H1 (cell line): ENCODE measurements around the gene AP4M1. TPM values are rescaled to one million over a fixed set of nuclear protein-coding genes. Genes with fewer than 3 reads are reported as not detected.

Source experiments
- CTCF ChIA-PET: fragments of 300-600 bp; sonication (Branson Sonifier 250); formaldehyde crosslinking; loops from one replicate; lab custom pipeline; 2021; ENCODE audit not compliant: partially characterized antibody; lab: Charles Lee
- POLR2A ChIA-PET: fragments of 300-600 bp; sonication (Branson Sonifier 250); formaldehyde crosslinking; loops from one replicate; lab custom pipeline; 2021; ENCODE audit warnings: inconsistent platforms; ENCODE audit not compliant: partially characterized antibody; lab: Charles Lee
- DNase-seq, 2 experiments: peaks; one replicate each; pipeline versions ENCODE4 v3.0.0 to v3.0.0-alpha.2; 2010 to 2022; ENCODE audit warnings: low spot score in 2 of 2, low read depth in 1 of 2, mixed read lengths in 1 of 2
- FAIRE-seq: peaks from 2 replicates; lab custom pipeline; 2011; peaks lifted over from hg19 to GRCh38; lab: Jason Lieb, UNC
- H2AFZ ChIP-seq: 2 replicates; pipeline ENCODE4 v1.8.1; 2012; ENCODE audit warnings: low read length, inconsistent platforms
- H2AK5ac ChIP-seq: 2 replicates; pipeline ENCODE4 v1.6.1; 2013; ENCODE audit warnings: low read depth, low read length
- H2BK120ac ChIP-seq: replicated peaks from 2 replicates; pipeline ENCODE3; 2013; ENCODE audit warnings: low read depth, low read length, inconsistent platforms
- H2BK12ac ChIP-seq: 2 replicates; pipeline ENCODE4 v1.6.1; 2013; ENCODE audit warnings: low read depth, low read length
- H2BK15ac ChIP-seq: 2 replicates; pipeline ENCODE4 v1.6.1; 2013; ENCODE audit warnings: low read length
- H2BK20ac ChIP-seq: 2 replicates; pipeline ENCODE4 v1.6.1; 2013; ENCODE audit warnings: low read length
- H2BK5ac ChIP-seq: 2 replicates; pipeline ENCODE4 v1.6.1; 2013; ENCODE audit warnings: low read depth, low read length
- H3K14ac ChIP-seq: 2 replicates; pipeline ENCODE4 v1.6.1; 2013; ENCODE audit warnings: inconsistent platforms; ENCODE audit not compliant: insufficient read length
- H3K18ac ChIP-seq: 2 replicates; pipeline ENCODE4 v1.6.1; 2013; ENCODE audit warnings: low read length; ENCODE audit errors: extremely low read depth
- H3K23ac ChIP-seq: 2 replicates; pipeline ENCODE4 v1.6.1; 2013; ENCODE audit warnings: inconsistent platforms; ENCODE audit not compliant: insufficient read length
- H3K23me2 ChIP-seq: 2 replicates; pipeline ENCODE4 v1.6.1; 2013; ENCODE audit warnings: low read depth, low read length
- H3K27ac ChIP-seq: 2 replicates; pipeline ENCODE4 v1.6.1; 2011; ENCODE audit warnings: low read depth, low read length, inconsistent platforms
- H3K27me3 ChIP-seq, 4 experiments: replicated peaks in 1 of 4; 1 replicate in 1 of 4; 2 replicates in 3 of 4; pipeline versions ENCODE4 v1.6.1 to v1.8.1; 2011 to 2013; ENCODE audit warnings: low read length in 3 of 4, mild to moderate bottlenecking in 3 of 4, inconsistent platforms in 2 of 4, mixed read lengths in 2 of 4, moderate library complexity in 1 of 4; ENCODE audit not compliant: control insufficient read depth in 3 of 4, insufficient read depth in 3 of 4; ENCODE audit errors: extremely low read depth in 1 of 4
- H3K36me3 ChIP-seq, 4 experiments: 2 replicates each; pipeline versions ENCODE4 v1.6.1 to v1.8.1; 2011 to 2013; ENCODE audit warnings: mild to moderate bottlenecking in 4 of 4, low read length in 3 of 4, moderate library complexity in 2 of 4, control low read depth in 1 of 4, inconsistent platforms in 1 of 4; ENCODE audit not compliant: insufficient read depth in 4 of 4, control insufficient read depth in 2 of 4
- H3K4ac ChIP-seq: replicated peaks from 2 replicates; pipeline ENCODE3; 2013; ENCODE audit warnings: low read length, low read depth, mixed read lengths, inconsistent platforms; ENCODE audit not compliant: insufficient read length
- H3K4me1 ChIP-seq, 4 experiments: replicated peaks in 1 of 4; 1 replicate in 1 of 4; 2 replicates in 3 of 4; pipeline versions ENCODE4 v1.6.1 to v1.8.1; 2011 to 2013; ENCODE audit warnings: low read length in 3 of 4, inconsistent platforms in 2 of 4, mixed read lengths in 1 of 4; ENCODE audit not compliant: insufficient read depth in 4 of 4, control insufficient read depth in 3 of 4
- H3K4me2 ChIP-seq, 2 experiments: 2 replicates each; pipeline versions ENCODE4 v1.6.1 to v1.8.1; 2011 to 2013; ENCODE audit warnings: low read depth in 2 of 2, low read length in 2 of 2, control low read depth in 1 of 2, inconsistent platforms in 1 of 2, mild to moderate bottlenecking in 1 of 2; ENCODE audit not compliant: insufficient read depth in 1 of 2
- H3K4me3 ChIP-seq, 4 experiments: fragments of 200-600, 300-600 bp in 1 of 4; sonication (generic), shearing (Covaris generic), sonication (Bioruptor Twin) in 1 of 4; 2 replicates each; pipeline versions ENCODE4 v1.5.1 to v1.8.1; 2011 to 2016; ENCODE audit warnings: low read length in 4 of 4, low read depth in 3 of 4, control low read depth in 2 of 4, inconsistent platforms in 2 of 4, mild to moderate bottlenecking in 2 of 4, mixed read lengths in 1 of 4, moderate library complexity in 1 of 4; ENCODE audit not compliant: insufficient read depth in 2 of 4; ENCODE audit errors: extremely low read depth in 1 of 4
- H3K56ac ChIP-seq: replicated peaks from 2 replicates; pipeline ENCODE3; 2013; ENCODE audit warnings: low read depth, mild to moderate bottlenecking, mixed read lengths, low read length, inconsistent platforms; ENCODE audit not compliant: insufficient read length
- H3K79me1 ChIP-seq: 2 replicates; pipeline ENCODE4 v1.6.1; 2013; ENCODE audit warnings: low read depth, low read length, control low read depth
- H3K79me2 ChIP-seq, 2 experiments: 2 replicates each; pipeline versions ENCODE4 v1.6.1 to v1.8.1; 2012 to 2013; ENCODE audit warnings: low read length in 2 of 2, mild to moderate bottlenecking in 2 of 2, inconsistent platforms in 1 of 2; ENCODE audit not compliant: insufficient read depth in 2 of 2, control insufficient read depth in 1 of 2
- H3K9ac ChIP-seq, 4 experiments: replicated peaks in 1 of 4; 1 replicate in 1 of 4; 2 replicates in 3 of 4; pipeline versions ENCODE4 v1.6.1 to v1.8.1; 2011 to 2013; ENCODE audit warnings: low read depth in 3 of 4, low read length in 3 of 4, control low read depth in 2 of 4, mild to moderate bottlenecking in 2 of 4, moderate library complexity in 2 of 4, inconsistent platforms in 1 of 4; ENCODE audit errors: extremely low read depth in 1 of 4
- H3K9me3 ChIP-seq, 2 experiments: 2 replicates each; pipeline versions ENCODE4 v1.6.1 to v1.8.1; 2012 to 2013; ENCODE audit warnings: mild to moderate bottlenecking in 2 of 2, moderate library complexity in 2 of 2, control low read depth in 1 of 2, inconsistent platforms in 1 of 2, low read depth in 1 of 2, low read length in 1 of 2, mixed read lengths in 1 of 2; ENCODE audit not compliant: insufficient read depth in 2 of 2
- H4K20me1 ChIP-seq, 2 experiments: replicated peaks in 1 of 2; 2 replicates each; pipeline versions ENCODE3 to v1.8.1; 2011 to 2013; ENCODE audit warnings: inconsistent platforms in 2 of 2, low read length in 2 of 2, mild to moderate bottlenecking in 1 of 2; ENCODE audit not compliant: insufficient read depth in 2 of 2, control insufficient read depth in 1 of 2
- H4K5ac ChIP-seq: 2 replicates; pipeline ENCODE4 v1.6.1; 2013; ENCODE audit warnings: low read length, low read depth, mixed read lengths, inconsistent platforms; ENCODE audit not compliant: insufficient read length
- H4K8ac ChIP-seq: 2 replicates; pipeline ENCODE4 v1.8.0; 2013; ENCODE audit warnings: mild to moderate bottlenecking, moderate library complexity, low read length, inconsistent platforms; ENCODE audit not compliant: insufficient read depth; ENCODE audit errors: extremely low read depth
- H4K91ac ChIP-seq: replicated peaks from 2 replicates; pipeline ENCODE3; 2013; ENCODE audit warnings: low read length, mixed read lengths, inconsistent platforms; ENCODE audit not compliant: insufficient read length
- BCL11A ChIP-seq, 2 experiments: IDR thresholded peaks; one replicate each; pipeline ENCODE4 v1.6.1; 2011; ENCODE audit warnings: low read depth in 2 of 2, low read length in 2 of 2, mild to moderate bottlenecking in 2 of 2
- GTF2F1 ChIP-seq: IDR thresholded peaks from 2 replicates; pipeline ENCODE4 v1.6.1; 2012; ENCODE audit warnings: low read depth, low read length, improper control_type of control experiment, borderline replicate concordance
- RNF2 ChIP-seq: fragments of 200-900, 300-1000 bp; sonication (generic); IDR thresholded peaks from 2 replicates; pipeline ENCODE4 v1.7.1; 2016; ENCODE audit warnings: borderline replicate concordance, low read depth, mild to moderate bottlenecking, antibody characterized with exemption, low read length; ENCODE audit not compliant: poor library complexity, severe bottlenecking; ENCODE audit errors: missing control alignments
- SUZ12 ChIP-seq: fragments of 200-600 bp; sonication (generic); IDR thresholded peaks from 2 replicates; pipeline ENCODE4 v1.6.1; 2012; ENCODE audit warnings: mild to moderate bottlenecking, inconsistent platforms, low read length, moderate library complexity, mixed read lengths
- WGBS, 2 experiments: shearing (Covaris generic) in 1 of 2; methylation state at CpG; one replicate each; pipeline versions ENCODE4 v1.1.6 to v1.1.7; 2013 to 2015; ENCODE audit warnings: low lambda C conversion rate in 2 of 2, mixed read lengths in 2 of 2, inconsistent platforms in 1 of 2, low coverage in 1 of 2, missing lambda C conversion rate in 1 of 2; ENCODE audit not compliant: insufficient replicate concordance in 2 of 2, insufficient coverage in 1 of 2, insufficient read length in 1 of 2; ENCODE audit errors: extremely low coverage in 1 of 2, missing lambda C conversion rate in 1 of 2; 5-methylcytosine and 5-hydroxymethylcytosine counted together
- polyA plus RNA-seq, 7 experiments: library from polyadenylated mRNA; depleted of rRNA in 3 of 7; stranded (reverse) in 5 of 7; unstranded in 2 of 7; fragments of >200 nt in 5 of 7; fragments of 200-250 nt in 2 of 7; gene quantifications; 1 replicate in 5 of 7; 2 replicates in 1 of 7; 4 replicates in 1 of 7; pipeline versions ENCODE4 v1.2.1 to v1.2.3, GENCODE V29; 2011 to 2013; ENCODE audit warnings: missing spikeins in 2 of 7, mixed read lengths in 2 of 7
- total RNA-seq: library from RNA; stranded (reverse); fragmentation: NEBNext Ultra II Directional; extraction: Animal tissue kit (Norgen Biotek cat#: 25700); gene quantifications from 2 replicates; pipeline ENCODE4 v1.2.1, GENCODE V29; 2021

AP4M1 gene
- total and polyA plus RNA-seq, 2 of the 8 experiments (the other 6 are each of a cell fraction or from before 2014, with no cell fraction given): 15.2 to 16.6 TPM

- POLR2A ChIA-PET: interaction anchor here (0.6 to 9.9 kb wide), 7 partner anchors 13 to 111 kb away, joined by 3 to 145 read pairs (median 3); partner anchors contain the start of gene GAL3ST4
- Histone ChIP-seq H3K18ac (no peak overlapping the region), H3K27me3 (no peaks in the 10 kb centered on the region), H3K36me3 (peaks cover 8 to 47% (median 26%) of the 10 kb centered on the region in 4 experiments), H2BK12ac (no peak overlapping the region), H2BK5ac (no peak overlapping the region), H2BK20ac (no peak overlapping the region), H4K20me1 (peaks cover 14 to 32% of the 10 kb centered on the region in 2 experiments), H3K14ac (no peak overlapping the region), H3K79me1 (no peaks in the 10 kb centered on the region; the same call in none of the 2 replicates), H2BK120ac (no peak overlapping the region), H2AK5ac (no peak overlapping the region), H3K56ac (no peak overlapping the region), H3K4me3 (no peak overlapping the region), H3K9me3 (no peaks in the 10 kb centered on the region), H3K4me2 (no peak overlapping the region), H3K4me1 (peaks cover 0 to 15% (median 9%) of the 10 kb centered on the region in 4 experiments; a peak in 5 of 7 replicates), H3K79me2 (peaks cover 0 to 12% of the 10 kb centered on the region in 2 experiments; a peak in 2 of 4 replicates), H3K4ac (no peak overlapping the region), H3K23me2 (peaks cover 9% of the 10 kb centered on the region), H2BK15ac (no peak overlapping the region), H3K9ac (no peak overlapping the region), H3K23ac (no peak overlapping the region), H3K27ac (no peak overlapping the region), H4K91ac (no peak overlapping the region), H4K8ac (no peak overlapping the region; the same call in 1 of the 2 replicates), H4K5ac (no peak overlapping the region), H2AFZ (no peak overlapping the region)
- CTCF ChIA-PET: interaction anchor here (0.6 to 7.9 kb wide), 2 partner anchors 19 to 938 kb away, joined by 3 to 83 read pairs; no protein-coding TSS in a partner anchor
- no peak for TF ChIP-seq BCL11A (IDR thresholded peaks at IDR 0.05; ENCODE audit: low read depth in 2 of 2, low read length in 2 of 2)
- TF ChIP-seq RNF2: no peak
- TF ChIP-seq GTF2F1: no peak
- TF ChIP-seq SUZ12: no peak
- no peak for DNase-seq
- FAIRE-seq: no peak
- WGBS, 2 experiments: 92% methylated on average over 16 of the region's 18 CpGs; no CpG with 5 or more reads in 1 of the 2 experiments
These were observed 51.7 kb downstream of the AP4M1 start for GRCh38 chr7:100152937-100153666.
